SH-SY5Y (cell line): Measurements from ENCODE around the gene LIM2.

Source experiments
- GATA2 ChIP-seq: IDR thresholded peaks from 2 replicates; pipeline ENCODE4 v1.6.1; 2011; ENCODE audit warnings: mild to moderate bottlenecking, low read depth, low read length
- GATA3 ChIP-seq: IDR thresholded peaks from 2 replicates; pipeline ENCODE4 v1.6.1; 2011; ENCODE audit warnings: low read depth, mild to moderate bottlenecking, low read length, moderate library complexity

DNA sequence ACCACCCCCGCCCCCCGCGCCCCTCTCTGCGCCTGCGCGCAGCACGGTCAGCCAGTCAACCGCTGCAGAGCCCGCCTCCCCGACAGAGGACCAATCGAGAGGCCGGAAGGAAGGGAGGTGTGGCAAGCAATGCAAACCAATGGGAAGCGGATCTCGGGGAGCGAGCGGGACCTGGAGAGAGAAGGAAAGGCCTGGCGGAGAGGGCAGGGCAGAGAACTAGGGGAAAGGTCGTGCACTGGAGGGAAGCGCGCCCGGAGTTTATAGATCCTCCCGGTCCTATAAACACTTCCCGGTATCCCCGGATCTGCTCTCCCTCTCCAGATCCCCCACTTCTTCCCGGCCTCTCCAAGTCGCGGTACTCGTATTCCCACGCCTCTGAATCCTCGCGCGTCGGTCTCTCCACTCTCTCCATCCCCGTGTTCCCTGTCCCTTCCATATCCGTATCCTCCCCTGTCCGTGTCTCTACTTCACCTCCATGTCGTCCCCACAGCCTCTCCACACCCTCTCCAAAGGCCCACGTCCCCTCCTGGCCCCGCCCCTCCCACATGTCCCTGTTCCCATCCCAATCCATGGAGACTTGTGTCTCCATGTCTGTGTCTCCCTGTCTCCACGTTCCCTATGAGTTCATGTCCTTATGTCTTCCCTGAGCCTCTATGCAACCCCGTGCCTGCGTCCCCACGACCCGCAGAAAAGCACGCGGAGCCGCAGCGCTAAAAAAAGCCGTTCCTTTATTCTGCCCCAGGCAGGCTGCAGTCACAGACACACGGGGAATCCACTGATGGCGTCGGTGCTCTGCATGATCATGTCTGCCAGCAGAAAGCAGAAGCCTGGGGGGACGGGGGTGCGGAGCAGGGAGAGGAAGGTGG, 21.2 kb downstream of the LIM2 start:
- TF ChIP-seq GATA3 (no peak), GATA2 (no peak)
